ENCODE data around the gene KDM3B. TPM values are rescaled to one million over a fixed set of nuclear protein-coding genes. Genes with fewer than 3 reads are reported as not detected.

KDM3B gene
- total and polyA plus RNA-seq, 2 donors (not counting 1 experiment from before 2014, with no cell fraction given): 23.6 to 49.4 TPM

GRCh38 chr5:138466125-138466899 is 113.8 kb downstream of the KDM3B start:
- DNase-seq (ENCODE audit: low read depth in 2 of 2): peak; percentile 31 to 36
- no peaks in the 10 kb centered on the region for H3K9me3 ChIP-seq (ENCODE audit: control insufficient read depth, insufficient read depth, low read depth, low read length)
- H3K79me2 ChIP-seq (ENCODE audit: control insufficient read depth, insufficient read depth, low read length): peaks cover 16% of the 10 kb centered on the region
- no peaks in the 10 kb centered on the region for H4K20me1 ChIP-seq (ENCODE audit: control insufficient read depth, extremely low read depth, insufficient read depth, low read length)
- no peak for TF ChIP-seq CTCF (conservative IDR thresholded peaks at IDR 0.05 in 1 of 2, IDR thresholded peaks at IDR 0.05 in 1 of 2; ENCODE audit: low read depth in 1 of 2, low read length in 2 of 2)
- no peak for TF ChIP-seq EZH2 (IDR thresholded peaks at IDR 0.05; ENCODE audit: low read length, missing control alignments)
- no peaks in the 10 kb centered on the region for H3K27me3 ChIP-seq (ENCODE audit: control insufficient read depth, insufficient read depth, low read length)
- H3K4me1 ChIP-seq (ENCODE audit: control insufficient read depth, extremely low read depth, insufficient read depth, low read length): peaks cover 6% of the 10 kb centered on the region
- H3K9ac ChIP-seq (ENCODE audit: insufficient read depth, low read length): peak overlapping the region; percentile 80
- no peak overlapping the region for H2AFZ ChIP-seq (ENCODE audit: low read length)
- peak overlapping the region; percentile 69 for H3K27ac ChIP-seq (ENCODE audit: insufficient read depth, low read length)
- peak overlapping the region; percentile 69 to 84 (median 84) for H3K4me3 ChIP-seq (replicated peaks in 1 of 4; ENCODE audit: control extremely low read depth in 1 of 4, insufficient read depth in 1 of 4, low read depth in 3 of 4, low read length in 4 of 4)
- H3K36me3 ChIP-seq (ENCODE audit: control insufficient read depth, insufficient read depth, low read length): peaks cover 9% of the 10 kb centered on the region
- peak overlapping the region; percentile 90 for H3K4me2 ChIP-seq (ENCODE audit: extremely low read depth, insufficient read depth, low read length)

- Histone ChIP-seq H2AFZ (ENCODE audit: low read length) (no peak overlapping the region), H3K9ac (ENCODE audit: insufficient read depth, low read length) (peak overlapping the region; percentile 80), H3K4me1 (ENCODE audit: control insufficient read depth, extremely low read depth, insufficient read depth, low read length) (peaks cover 4% of the 10 kb centered on the region), H3K36me3 (ENCODE audit: control insufficient read depth, insufficient read depth, low read length) (peaks cover 9% of the 10 kb centered on the region), H3K79me2 (ENCODE audit: control insufficient read depth, insufficient read depth, low read length) (peaks cover 16% of the 10 kb centered on the region), H3K4me3 (replicated peaks in 1 of 4; ENCODE audit: control extremely low read depth in 1 of 4, insufficient read depth in 1 of 4, low read depth in 3 of 4, low read length in 4 of 4) (peak overlapping the region; percentile 69 to 84 (median 84)), H3K9me3 (ENCODE audit: control insufficient read depth, insufficient read depth, low read depth, low read length) (no peaks in the 10 kb centered on the region), H3K27ac (ENCODE audit: insufficient read depth, low read length) (peak overlapping the region; percentile 0), H4K20me1 (ENCODE audit: control insufficient read depth, extremely low read depth, insufficient read depth, low read length) (no peaks in the 10 kb centered on the region), H3K27me3 (ENCODE audit: control insufficient read depth, insufficient read depth, low read length) (no peaks in the 10 kb centered on the region), H3K4me2 (ENCODE audit: extremely low read depth, insufficient read depth, low read length) (peak overlapping the region; percentile 90)
- peak; percentile 25 for DNase-seq (ENCODE audit: low read depth in 2 of 2)
- TF ChIP-seq EZH2 (IDR thresholded peaks at IDR 0.05; ENCODE audit: low read length, missing control alignments): no peak
- no peak for TF ChIP-seq CTCF (conservative IDR thresholded peaks at IDR 0.05 in 1 of 2, IDR thresholded peaks at IDR 0.05 in 1 of 2; ENCODE audit: low read depth in 1 of 2, low read length in 2 of 2)
These were observed 114.6 kb downstream of the KDM3B start for GRCh38 chr5:138466900-138467710.

- Histone ChIP-seq H3K79me2 (ENCODE audit: control insufficient read depth, insufficient read depth, low read length) (peaks cover 16% of the 10 kb centered on the region), H3K36me3 (ENCODE audit: control insufficient read depth, insufficient read depth, low read length) (peaks cover 9% of the 10 kb centered on the region), H3K4me2 (ENCODE audit: extremely low read depth, insufficient read depth, low read length) (peak overlapping the region; percentile 90), H3K27ac (ENCODE audit: insufficient read depth, low read length) (no peak overlapping the region), H3K4me1 (ENCODE audit: control insufficient read depth, extremely low read depth, insufficient read depth, low read length) (peaks cover 4% of the 10 kb centered on the region), H4K20me1 (ENCODE audit: control insufficient read depth, extremely low read depth, insufficient read depth, low read length) (no peaks in the 10 kb centered on the region), H3K27me3 (ENCODE audit: control insufficient read depth, insufficient read depth, low read length) (no peaks in the 10 kb centered on the region), H3K4me3 (replicated peaks in 1 of 4; ENCODE audit: control extremely low read depth in 1 of 4, insufficient read depth in 1 of 4, low read depth in 3 of 4, low read length in 4 of 4) (peak overlapping the region in 3 of 4 experiments; percentile 3 to 84 (median 69)), H3K9me3 (ENCODE audit: control insufficient read depth, insufficient read depth, low read depth, low read length) (no peaks in the 10 kb centered on the region), H3K9ac (ENCODE audit: insufficient read depth, low read length) (no peak overlapping the region), H2AFZ (ENCODE audit: low read length) (no peak overlapping the region)
- TF ChIP-seq EZH2 (IDR thresholded peaks at IDR 0.05; ENCODE audit: low read length, missing control alignments) (no peak), CTCF (conservative IDR thresholded peaks at IDR 0.05 in 1 of 2, IDR thresholded peaks at IDR 0.05 in 1 of 2; ENCODE audit: low read depth in 1 of 2, low read length in 2 of 2) (no peak)
- DNase-seq (ENCODE audit: low read depth in 2 of 2): no peak
These were observed 115.2 kb downstream of the KDM3B start for GRCh38 chr5:138467711-138468132.
